ENCODE results near the gene ACTN1.
A peak's percentile ranks its signal among the peaks of the same experiment; 100 is the strongest.
"Not testable (repeated sequence)": the region's sequence is repeated elsewhere in the genome, so short reads cannot be mapped to it uniquely, and the experiment has no call there.

The ACTN1 gene

GRCh38 chr14:68979021-68979721 lies at the start of gene ACTN1:
ACTN1 (minus strand) TSS chr14:68979302; CDS start chr14:68979056, 246 bp downstream.
- Mint-ChIP-seq H3K36me3 (ENCODE audit: low read depth) (peaks cover 32% of the 10 kb centered on the region), H3K27ac (peak within 1 kb of the TSS; percentile 92), H3K27me3 (peaks cover 3% of the 10 kb centered on the region), H3K4me1 (ENCODE audit: low read depth) (peaks cover 46% of the 10 kb centered on the region), H3K9me3 (peaks cover 3% of the 10 kb centered on the region), H3K4me3 (peak within 1 kb of the TSS; percentile 86)
- DNase-seq: peak; percentile 81

DNA sequence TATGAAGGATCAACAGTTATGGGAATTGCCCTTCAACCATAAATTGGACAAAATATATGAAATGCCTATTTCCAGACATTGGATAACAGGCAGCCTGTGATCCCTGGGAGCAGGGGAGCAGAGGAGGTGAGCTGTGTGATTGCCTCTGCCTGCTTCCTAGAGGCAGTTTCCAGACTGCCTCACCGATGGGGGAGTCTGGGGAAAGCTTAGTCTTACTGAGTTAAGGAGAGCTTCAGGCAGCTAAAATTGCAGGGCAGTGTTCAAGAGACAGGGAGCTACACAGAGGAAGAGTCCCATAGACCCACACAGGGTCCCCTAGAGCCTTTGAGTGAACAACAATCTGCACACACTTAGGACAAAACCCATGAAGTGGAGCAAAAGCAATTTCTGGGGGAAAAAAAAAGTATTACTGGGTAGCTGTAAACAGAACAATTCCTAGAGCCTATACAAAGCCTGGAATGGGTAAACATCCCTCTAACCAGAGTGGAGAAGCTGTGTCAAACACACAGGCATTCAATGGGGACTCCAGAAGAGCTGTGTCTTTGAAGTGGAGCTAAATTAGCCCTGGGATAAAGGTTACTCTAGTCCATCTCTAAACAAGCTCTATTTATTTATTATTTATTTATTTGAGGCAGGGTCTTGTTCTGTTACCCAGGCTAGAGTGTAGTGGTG lies 48.3 kb upstream of the ACTN1 start:
- Mint-ChIP-seq H3K27me3 (peaks cover 5% of the 10 kb centered on the region), H3K27ac (no peak overlapping the region), H3K9me3 (no peaks in the 10 kb centered on the region), H3K36me3 (ENCODE audit: low read depth) (no peaks in the 10 kb centered on the region), H3K4me3 (no peak overlapping the region), H3K4me1 (ENCODE audit: low read depth) (no peaks in the 10 kb centered on the region)
- no peak for DNase-seq

DNA sequence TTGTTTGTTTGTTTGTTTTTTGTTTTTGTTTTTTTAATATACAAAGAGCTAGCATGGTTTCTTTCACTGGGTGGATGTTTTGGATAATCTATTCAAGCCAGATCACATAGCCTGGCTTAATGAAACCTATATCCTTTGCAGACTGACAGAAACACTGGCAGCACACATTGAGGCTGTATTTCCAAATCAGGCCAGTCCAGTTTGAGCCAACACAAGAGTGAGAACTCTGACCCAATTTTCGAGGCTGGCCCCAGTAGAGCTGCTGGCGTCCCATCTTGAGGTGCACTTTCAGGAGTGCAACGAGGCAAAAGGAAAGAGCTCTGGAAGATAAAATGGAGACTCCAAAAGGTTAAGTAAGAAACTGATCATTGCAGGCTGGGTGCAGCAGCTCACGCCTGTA lies 43.9 kb upstream of the ACTN1 start:
- H3K36me3 Mint-ChIP-seq (ENCODE audit: low read depth): no peaks in the 10 kb centered on the region
- H3K9me3 Mint-ChIP-seq: no peaks in the 10 kb centered on the region
- peaks cover 5% of the 10 kb centered on the region for H3K27me3 Mint-ChIP-seq
- peaks cover 1% of the 10 kb centered on the region for H3K4me1 Mint-ChIP-seq (ENCODE audit: low read depth)
- H3K4me3 Mint-ChIP-seq: no peak overlapping the region
- H3K27ac Mint-ChIP-seq: no peak overlapping the region
- DNase-seq: no peak

- H3K27me3 Mint-ChIP-seq; H3K36me3 Mint-ChIP-seq (ENCODE audit: low read depth); H3K9me3 Mint-ChIP-seq; H3K27ac Mint-ChIP-seq; DNase-seq; H3K4me3 Mint-ChIP-seq; H3K4me1 Mint-ChIP-seq (ENCODE audit: low read depth): not testable (repeated sequence)
Measured at GRCh38 chr14:69022093-69022492, 43.0 kb upstream of the ACTN1 start.

DNA sequence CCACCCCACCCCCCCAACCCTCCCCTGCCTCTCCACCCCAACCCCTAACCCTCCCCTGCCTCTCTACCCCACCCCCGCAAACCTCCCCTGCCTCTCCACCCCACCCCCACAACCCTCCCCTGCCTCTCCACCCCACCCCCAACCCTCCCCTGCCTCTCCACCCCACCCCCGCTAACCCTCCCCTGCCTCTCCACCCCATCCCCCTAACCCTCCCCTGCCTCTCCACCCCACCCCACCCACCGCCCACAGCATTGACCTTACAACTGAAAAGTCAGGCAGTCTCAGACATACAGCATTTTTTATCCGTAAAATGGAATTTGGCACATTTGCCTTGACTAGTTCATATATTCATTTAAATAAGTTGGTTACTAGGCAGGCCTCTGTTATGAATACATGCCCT lies 38.6 kb upstream of the ACTN1 start:
- H3K27me3 Mint-ChIP-seq: no peaks in the 10 kb centered on the region
- H3K27ac Mint-ChIP-seq: no peak overlapping the region
- H3K36me3 Mint-ChIP-seq (ENCODE audit: low read depth): no peaks in the 10 kb centered on the region
- no peak for DNase-seq
- no peaks in the 10 kb centered on the region for H3K9me3 Mint-ChIP-seq
- H3K4me3 Mint-ChIP-seq: no peak overlapping the region
- peaks cover 4% of the 10 kb centered on the region for H3K4me1 Mint-ChIP-seq (ENCODE audit: low read depth)

DNA sequence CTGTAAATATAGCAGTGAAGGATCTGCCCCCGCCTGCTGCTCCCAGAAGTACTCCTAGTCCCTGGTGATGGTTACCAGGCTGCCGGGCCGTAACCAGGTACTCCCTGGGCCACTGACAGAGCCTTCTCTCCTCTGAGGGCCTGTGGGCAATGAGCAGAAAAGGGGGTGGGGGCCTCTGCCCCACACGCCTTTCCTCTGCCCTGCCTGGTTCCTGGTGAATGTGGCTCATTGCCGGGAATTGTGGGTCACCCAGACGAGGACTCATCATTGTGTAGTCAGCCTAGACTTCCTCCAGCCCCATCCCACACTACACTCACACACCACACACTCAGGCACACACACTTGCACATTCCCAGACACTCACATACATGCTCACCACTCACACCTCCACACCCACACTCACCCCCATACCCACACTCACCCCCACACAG lies 35.7 kb upstream of the ACTN1 start:
- peak overlapping the region; percentile 24 for H3K27ac Mint-ChIP-seq
- no peak overlapping the region for H3K4me3 Mint-ChIP-seq
- H3K27me3 Mint-ChIP-seq: no peaks in the 10 kb centered on the region
- peaks cover 7% of the 10 kb centered on the region for H3K4me1 Mint-ChIP-seq (ENCODE audit: low read depth)
- no peaks in the 10 kb centered on the region for H3K9me3 Mint-ChIP-seq
- no peaks in the 10 kb centered on the region for H3K36me3 Mint-ChIP-seq (ENCODE audit: low read depth)
- DNase-seq: no peak

DNA sequence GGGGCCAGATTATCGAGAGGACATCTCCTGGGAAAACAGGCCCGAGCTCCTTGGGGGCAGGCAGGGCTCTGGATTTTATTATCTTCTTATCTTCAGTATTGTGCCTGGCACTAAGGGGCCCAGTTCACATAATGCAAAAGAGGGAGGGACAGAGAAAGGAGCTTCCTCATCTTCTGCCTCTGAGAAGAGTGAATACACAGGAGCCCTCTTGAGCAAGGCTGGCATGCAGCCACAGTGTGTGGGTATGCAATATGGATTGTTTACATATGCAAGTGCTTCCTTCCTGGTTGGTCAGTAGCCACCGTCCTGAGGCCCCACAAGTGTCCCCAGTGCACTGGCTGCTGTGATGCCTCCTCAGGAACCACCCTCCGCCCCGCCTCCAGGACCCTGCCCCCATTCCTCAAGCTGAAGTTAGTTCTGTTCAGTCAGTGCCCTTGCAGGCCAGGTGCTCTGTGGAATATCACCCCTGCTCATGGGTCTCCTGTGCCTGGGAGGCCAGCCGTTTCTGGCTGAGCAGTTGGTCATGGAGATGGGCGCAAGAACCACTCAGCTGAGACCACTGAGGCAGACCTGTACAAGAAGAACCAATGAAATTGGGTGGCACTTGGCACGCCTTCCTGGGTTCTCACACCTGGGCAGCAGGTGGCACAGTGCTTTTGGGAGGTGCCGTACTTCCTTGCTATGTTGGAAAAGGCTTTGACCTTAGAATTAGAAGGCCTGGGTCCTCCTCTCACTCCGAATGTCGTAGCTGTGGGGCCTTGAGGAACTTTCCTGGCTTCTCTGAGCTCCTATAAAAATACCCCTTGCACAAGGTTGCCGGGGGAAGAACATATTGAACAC lies 35.1 kb upstream of the ACTN1 start:
- H3K27ac Mint-ChIP-seq: peak overlapping the region; percentile 24
- no peaks in the 10 kb centered on the region for H3K9me3 Mint-ChIP-seq
- H3K4me3 Mint-ChIP-seq: no peak overlapping the region
- no peak for DNase-seq
- H3K27me3 Mint-ChIP-seq: no peaks in the 10 kb centered on the region
- H3K4me1 Mint-ChIP-seq (ENCODE audit: low read depth): peaks cover 7% of the 10 kb centered on the region
- H3K36me3 Mint-ChIP-seq (ENCODE audit: low read depth): no peaks in the 10 kb centered on the region

- Mint-ChIP-seq H3K27ac (no peak overlapping the region), H3K4me1 (ENCODE audit: low read depth) (peaks cover 7% of the 10 kb centered on the region), H3K9me3 (no peaks in the 10 kb centered on the region), H3K36me3 (ENCODE audit: low read depth) (no peaks in the 10 kb centered on the region), H3K4me3 (no peak overlapping the region), H3K27me3 (no peaks in the 10 kb centered on the region)
- DNase-seq: no peak
Measured at GRCh38 chr14:69012256-69012953, 33.3 kb upstream of the ACTN1 start.

- Mint-ChIP-seq H3K36me3 (ENCODE audit: low read depth) (no peaks in the 10 kb centered on the region), H3K4me3 (no peak overlapping the region), H3K4me1 (ENCODE audit: low read depth) (peaks cover 9% of the 10 kb centered on the region), H3K27ac (no peak overlapping the region), H3K9me3 (no peaks in the 10 kb centered on the region), H3K27me3 (no peaks in the 10 kb centered on the region)
- no peak for DNase-seq
Measured at GRCh38 chr14:69010648-69011047, 31.5 kb upstream of the ACTN1 start.

DNA sequence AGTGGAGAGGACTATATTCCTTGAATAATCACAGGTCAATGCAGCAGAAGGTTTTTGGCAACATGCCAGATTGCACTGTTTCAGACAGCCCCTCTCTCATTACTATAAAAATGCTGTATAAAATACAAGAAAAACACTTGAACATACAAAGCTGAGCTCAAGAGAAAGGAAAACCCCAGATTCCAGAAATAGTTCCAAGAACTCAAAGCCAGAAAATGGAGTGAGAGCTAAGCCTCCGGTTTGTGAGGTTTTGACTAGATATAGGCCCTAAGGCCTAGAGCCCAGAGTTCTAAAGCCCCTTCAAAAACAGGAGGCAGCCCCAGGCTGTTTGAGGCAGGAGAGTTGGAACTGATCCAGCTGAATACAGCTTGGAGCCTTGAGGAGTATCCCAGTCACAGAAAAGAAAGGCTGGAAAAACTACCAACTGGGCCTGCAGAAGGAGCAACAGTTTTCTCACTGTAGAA lies 29.4 kb upstream of the ACTN1 start:
- Mint-ChIP-seq H3K9me3 (no peaks in the 10 kb centered on the region), H3K36me3 (ENCODE audit: low read depth) (no peaks in the 10 kb centered on the region), H3K4me1 (ENCODE audit: low read depth) (peaks cover 8% of the 10 kb centered on the region), H3K27ac (no peak overlapping the region), H3K4me3 (no peak overlapping the region), H3K27me3 (no peaks in the 10 kb centered on the region)
- DNase-seq: no peak

- no peak for DNase-seq
- H3K27me3 Mint-ChIP-seq: no peaks in the 10 kb centered on the region
- H3K27ac Mint-ChIP-seq: no peak overlapping the region
- H3K4me3 Mint-ChIP-seq: no peak overlapping the region
- H3K36me3 Mint-ChIP-seq (ENCODE audit: low read depth): no peaks in the 10 kb centered on the region
- peaks cover 10% of the 10 kb centered on the region for H3K4me1 Mint-ChIP-seq (ENCODE audit: low read depth)
- no peaks in the 10 kb centered on the region for H3K9me3 Mint-ChIP-seq
Measured at GRCh38 chr14:69006346-69006745, 27.2 kb upstream of the ACTN1 start.

DNA sequence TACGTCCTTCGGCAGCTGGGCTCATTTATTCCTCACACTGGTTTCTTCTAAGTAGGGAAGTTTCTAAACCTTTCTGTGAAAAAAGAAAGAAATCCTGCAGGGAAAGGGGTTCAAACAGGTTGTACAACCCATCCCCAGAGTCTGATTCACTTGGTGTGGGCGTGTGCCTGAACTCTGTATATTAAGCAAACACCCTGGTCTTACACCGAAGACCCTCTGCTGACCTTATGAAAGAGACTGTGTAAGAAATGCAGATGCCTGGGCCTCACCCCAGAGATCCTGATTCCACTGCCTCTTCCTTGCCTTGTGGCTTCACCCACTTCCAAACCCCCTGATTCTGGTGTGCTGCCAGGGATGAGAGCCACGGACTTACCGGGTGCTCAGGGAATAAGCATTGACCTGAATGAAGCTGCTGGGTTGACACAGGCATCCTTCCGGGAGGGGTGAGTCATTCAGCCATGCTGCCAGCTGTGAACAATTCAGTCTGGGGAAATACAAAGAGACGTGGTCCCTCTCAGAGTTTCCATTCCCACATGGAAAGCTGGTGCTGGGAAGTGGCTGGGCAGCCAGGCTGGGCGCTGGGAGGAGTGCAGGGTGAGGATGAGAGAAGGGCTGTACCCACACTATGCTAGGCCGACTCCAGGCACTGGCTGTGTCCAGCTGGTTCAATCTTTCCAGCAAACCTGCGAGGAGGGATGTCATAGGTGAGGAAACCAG lies 26.5 kb upstream of the ACTN1 start:
- Mint-ChIP-seq H3K4me1 (ENCODE audit: low read depth) (peaks cover 6% of the 10 kb centered on the region), H3K36me3 (ENCODE audit: low read depth) (no peaks in the 10 kb centered on the region), H3K27me3 (no peaks in the 10 kb centered on the region), H3K4me3 (no peak overlapping the region), H3K9me3 (no peaks in the 10 kb centered on the region), H3K27ac (no peak overlapping the region)
- DNase-seq: no peak

DNA sequence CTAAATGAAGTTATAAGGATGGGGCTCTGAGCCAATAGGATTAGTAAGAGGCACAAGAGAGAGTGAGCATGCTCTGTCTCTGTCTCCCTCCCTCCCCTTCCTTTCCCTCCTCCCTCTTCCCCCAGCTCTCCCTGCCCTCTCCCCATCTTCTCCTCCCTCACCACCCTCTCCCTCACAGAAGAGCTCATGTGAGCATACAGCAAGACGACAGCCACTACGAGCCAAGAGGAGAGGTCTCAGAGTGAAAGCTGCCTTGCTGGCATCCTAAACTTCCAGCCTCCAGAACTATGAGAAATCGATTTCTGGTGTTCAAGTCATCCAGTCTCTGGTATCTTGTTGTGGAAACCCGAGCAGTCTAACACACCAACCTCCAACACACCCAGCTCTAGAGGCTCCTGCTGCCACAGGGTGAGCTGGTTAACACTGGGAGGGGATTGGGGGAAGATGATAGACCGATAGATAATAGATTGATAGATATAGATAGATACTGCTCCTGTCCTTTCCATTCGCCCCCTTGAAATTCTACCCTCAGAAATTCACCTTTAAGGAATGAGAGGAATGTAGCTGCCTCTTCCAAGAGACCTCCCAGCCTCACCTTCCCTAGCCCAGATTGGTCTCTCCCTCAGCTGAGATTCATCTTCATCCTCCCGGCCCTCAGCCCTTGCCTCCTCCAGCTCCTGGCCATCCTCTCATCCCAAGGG lies 25.8 kb upstream of the ACTN1 start:
- no peak overlapping the region for H3K27ac Mint-ChIP-seq
- H3K27me3 Mint-ChIP-seq: no peaks in the 10 kb centered on the region
- no peak for DNase-seq
- peaks cover 5% of the 10 kb centered on the region for H3K4me1 Mint-ChIP-seq (ENCODE audit: low read depth)
- no peaks in the 10 kb centered on the region for H3K9me3 Mint-ChIP-seq
- H3K4me3 Mint-ChIP-seq: no peak overlapping the region
- no peaks in the 10 kb centered on the region for H3K36me3 Mint-ChIP-seq (ENCODE audit: low read depth)
